DMS153 treated with DMSO at 0.1 percent for 48 hours (cell line): ENCODE measurements around the gene CPXM2.

Experiments used
- DNase-seq: peaks from one replicate; lab custom pipeline; 2025; ENCODE audit not compliant: unreplicated experiment; lab: John Stamatoyannopoulos, UW

CPXM2 gene

DNA sequence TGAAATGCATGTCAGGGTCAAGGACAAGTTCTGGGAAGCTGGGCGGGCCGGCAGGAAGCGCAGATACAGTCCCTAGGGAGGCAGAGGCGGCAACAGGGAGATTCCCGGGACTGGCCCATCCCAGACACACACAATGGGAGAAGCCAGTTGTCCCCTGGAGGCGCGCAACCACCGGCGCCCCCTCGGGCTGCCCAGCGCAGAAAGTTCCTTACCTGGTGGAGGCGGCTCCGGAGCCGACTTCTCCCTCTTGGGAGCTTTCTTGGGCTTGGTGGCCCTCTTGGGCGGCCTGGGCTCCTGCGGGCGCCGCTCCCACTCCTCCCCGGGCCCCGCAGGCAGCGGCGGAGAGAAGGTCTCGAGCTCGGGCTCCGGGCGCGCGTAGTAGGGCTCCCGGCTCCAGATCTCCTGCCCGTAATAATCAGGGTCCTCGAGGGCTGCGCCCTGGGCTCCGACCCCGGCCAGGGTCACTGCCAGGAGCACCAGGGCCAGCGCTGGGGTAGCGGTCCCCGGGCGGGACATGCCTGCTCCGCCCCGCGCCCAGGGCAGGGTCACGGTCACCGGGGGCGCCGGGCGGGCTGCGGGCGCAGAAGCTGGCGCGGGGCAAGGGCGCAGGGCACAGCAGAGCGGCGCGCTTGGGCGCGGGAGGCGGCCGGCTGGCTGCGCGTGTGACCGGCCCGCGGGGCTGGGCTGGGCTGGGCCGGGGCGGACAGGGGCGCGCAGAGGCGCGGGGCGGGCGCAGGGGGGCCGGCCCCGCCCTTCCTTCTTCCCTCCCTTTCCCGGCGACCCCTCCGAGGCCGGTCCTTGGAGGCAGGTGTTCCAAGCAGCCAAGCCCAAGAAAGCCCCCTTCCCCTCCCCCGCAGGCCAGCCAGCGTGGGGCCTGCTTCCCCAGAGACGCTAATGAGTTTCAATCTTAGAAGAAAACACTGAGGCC lies at the start of gene CPXM2:
Gene CPXM2 (minus strand): TSS at position 664 of the 928 bp plus-strand sequence. CDS start 148 bp downstream, at position 516.
- no peak for DNase-seq

DNA sequence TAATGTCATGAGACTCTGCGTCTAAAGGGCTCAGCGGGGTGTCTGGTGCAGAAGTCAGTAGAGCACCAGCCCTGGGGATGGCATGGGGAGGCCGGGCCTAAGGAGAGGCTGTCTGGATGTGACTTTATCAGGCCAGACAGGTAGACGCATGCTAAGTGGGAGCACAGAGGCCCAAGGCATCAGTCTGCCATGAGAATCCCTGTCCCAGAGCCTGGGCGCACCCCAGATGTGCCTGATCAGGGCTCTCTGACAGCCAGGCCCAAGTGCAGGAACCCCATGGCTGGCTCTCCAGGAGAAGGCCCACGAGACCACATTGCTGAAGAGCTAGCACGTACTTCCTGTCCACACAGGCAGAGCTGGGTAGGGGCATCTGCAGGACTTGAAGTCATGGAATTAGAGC lies 48.0 kb upstream of the CPXM2 start:
- DNase-seq, result no peak

DNA sequence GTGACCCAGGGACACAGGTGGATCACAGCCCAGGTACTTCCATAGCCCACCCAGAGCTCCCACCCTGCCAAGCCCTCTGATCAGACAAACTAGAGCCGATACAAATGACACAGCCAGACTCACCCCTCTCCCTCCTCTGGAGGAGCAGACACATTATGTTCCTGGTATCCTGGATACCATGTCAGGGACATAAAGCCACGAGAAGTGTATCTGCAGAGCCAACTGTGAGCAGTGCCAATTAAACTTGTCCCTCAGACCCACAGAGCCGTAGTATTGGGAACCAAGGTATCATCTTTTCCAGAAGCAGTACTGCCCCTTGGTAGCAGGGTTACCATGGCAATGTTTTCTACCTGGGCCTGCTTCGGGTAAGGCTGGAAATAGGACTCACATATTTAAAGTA lies 47.3 kb upstream of the CPXM2 start:
- DNase-seq, result no peak

DNA sequence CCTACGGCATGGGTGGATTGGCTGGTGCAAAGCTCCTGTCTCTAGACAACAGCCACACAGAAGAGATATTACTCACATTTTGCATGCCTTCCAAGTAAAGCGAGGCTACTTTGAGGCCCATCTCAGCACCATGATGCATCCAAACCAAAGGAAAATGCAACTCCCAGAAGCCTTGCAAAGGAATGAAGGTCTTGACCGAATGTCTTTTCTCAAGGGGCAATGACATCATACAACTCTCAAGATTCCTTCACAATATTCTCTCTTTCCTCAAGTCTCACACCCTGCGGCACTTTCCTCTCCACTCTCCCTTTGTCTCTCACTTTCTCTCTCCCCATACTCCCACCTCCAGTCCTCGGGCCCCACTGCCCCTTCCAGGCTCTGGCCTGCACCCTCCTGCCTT lies 44.8 kb upstream of the CPXM2 start:
- no peak for DNase-seq

DNA sequence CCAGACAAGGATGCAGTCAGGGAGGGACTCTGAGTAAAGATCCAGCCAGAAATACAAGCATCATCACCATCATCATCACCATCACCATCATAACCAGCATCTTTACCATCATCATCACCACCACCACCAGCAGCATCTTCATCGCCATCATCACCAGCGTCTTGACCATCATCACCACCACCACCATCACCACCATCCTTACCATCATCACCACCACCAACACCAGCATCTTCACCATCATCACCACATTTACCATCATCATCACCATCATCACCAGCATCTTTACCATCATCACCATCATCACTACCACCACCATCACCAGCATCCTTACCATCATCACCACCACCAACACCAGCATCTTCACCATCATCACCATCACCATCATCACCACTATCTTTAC lies 44.1 kb upstream of the CPXM2 start:
- DNase-seq, result no peak

DNA sequence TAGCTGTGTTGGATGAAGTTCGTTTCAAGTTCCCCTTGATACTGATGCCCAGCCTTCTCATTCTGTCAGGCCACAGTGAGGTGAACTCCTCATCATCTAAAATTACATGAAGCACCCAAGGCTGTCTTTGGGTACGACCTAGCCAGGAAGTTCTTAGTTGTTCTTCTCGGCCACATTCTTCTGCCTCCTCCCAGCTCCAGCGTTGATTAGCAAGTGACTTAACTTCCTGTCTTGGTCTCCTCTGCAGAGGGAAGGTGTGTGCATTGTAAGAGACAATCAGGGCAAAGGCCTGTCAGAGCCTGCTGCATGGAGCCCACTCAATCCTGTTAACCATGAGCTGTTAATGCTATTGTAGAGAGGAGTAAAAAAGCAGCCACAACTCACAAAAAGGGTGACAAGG lies 43.2 kb upstream of the CPXM2 start:
- no peak for DNase-seq

DNA sequence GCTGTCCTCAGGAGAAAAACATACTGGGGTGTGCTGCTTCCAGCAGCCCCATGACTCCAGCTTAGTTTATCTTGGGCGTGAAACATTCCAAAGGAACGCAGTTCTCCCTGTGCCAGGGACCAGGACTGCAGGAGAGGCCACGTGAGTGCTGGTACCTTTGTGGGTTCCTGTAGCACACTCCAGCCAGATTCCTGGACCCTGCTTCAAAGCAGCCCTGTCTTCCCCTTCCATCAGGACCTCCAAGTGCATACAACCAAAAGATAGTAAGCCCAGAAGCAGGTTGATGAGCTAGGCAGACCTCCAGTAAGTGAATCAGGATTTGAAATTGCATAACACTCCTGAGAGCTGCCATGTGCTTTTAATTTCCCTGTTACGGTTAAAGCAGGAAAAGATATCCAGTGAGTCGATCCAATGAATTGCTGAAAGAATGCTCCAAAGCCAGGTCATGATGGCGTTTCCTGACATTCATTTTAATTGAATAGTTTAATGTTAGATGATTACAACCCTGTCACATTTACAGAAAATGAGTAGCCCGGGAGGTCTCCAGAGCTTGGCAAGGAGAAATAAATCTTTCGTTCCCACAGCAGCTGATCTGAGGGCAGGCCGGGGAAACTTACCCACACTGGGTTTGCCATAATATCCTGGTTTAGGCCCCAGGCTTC lies 38.9 kb upstream of the CPXM2 start:
- no peak for DNase-seq

DNA sequence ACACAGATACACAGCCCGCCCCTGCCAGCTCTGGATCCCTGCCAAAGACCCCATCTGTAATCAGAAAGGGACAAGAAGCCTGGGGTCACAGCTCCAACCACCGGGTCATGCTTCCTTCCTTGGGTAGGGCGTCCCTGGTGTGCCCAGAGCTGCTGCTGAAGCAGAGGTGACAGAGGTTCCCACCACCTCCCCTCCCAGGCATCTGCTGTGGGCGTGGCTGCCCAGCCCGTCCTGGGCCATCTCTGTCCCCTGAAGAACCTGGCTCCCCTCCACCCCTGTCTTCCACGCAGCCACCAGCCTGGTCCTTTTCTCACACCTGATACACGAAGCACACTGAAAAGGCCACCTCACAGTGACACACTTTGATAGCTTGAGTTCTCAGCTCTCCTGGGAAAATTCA lies 38.2 kb upstream of the CPXM2 start:
- no peak for DNase-seq

DNA sequence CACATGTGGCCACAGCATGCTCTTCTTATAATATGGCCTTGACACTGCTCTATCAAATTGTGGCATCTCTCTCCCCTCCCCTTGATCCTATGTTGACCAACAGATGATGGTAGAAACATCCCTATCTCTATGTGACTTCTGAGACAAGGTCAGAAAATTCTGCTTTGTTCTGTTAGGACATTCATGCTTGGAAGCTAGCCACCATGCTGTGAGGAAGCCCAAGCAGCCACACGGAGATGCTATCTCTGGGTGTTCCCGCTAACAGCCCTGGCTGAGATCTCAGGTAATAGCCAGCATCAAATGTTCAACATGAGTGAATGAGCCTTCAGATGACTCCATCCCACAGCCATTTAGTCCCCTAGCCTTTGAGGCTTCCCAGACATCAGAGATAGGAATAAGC lies 36.8 kb upstream of the CPXM2 start:
- no peak for DNase-seq

DNA sequence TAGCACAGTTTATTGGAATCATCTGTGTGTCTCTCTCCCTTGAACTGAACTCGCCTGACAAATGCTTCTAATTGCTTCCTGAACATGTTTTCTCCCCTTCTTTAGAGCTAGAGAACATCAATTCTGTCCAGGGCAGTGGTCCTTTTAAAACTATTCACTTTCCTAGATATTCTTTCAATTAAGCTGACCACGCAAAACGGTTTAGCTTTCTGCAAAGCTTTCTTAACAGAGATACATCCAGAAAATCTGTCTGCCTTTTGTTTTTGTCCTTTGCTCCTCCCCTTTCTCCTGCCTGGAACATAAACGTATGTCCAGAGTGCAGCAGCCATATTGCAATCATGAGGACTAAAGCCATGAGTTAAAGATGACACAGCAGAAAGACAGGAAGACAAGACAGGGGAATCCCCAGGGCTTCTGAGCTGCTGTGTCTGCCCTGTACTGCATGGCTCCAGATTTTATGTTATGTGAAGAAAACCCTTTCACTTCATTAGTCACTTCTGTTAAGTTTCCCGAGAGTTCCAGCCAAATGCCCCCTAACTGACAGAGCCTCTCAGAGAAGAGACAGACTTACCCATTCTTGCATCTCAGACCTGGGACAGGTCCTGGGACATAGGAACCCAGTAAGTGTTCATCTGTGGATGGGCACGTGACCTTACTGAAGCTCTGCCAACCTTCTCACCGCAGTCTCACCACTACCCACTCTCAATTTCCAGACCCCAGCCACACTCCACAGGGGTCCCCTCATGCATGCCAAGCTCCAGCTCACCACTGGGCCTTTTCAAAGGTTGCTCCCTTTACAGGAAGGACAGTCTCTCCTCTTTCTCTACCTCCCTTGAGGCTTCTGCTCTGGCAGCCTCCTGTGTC lies 35.0 kb upstream of the CPXM2 start:
- DNase-seq, result no peak

DNA sequence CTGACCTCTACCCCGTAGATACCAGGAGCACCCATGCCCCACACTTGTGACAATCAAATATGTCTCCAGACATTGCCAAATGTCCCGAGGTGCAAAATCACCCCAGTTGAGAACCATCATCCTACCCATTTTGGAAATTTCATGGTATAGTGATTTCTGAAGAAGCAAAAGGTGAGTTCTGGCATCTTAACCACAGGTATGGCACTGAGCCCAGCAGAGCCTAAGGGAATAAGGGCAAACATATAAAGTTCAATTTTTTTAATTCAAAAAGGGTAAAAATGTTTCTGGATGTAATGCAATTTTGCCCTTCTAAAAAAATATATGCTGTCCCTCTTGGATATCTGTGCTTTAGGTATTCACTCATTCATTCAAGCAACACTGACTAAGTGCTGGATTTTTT lies 30.5 kb upstream of the CPXM2 start:
- no peak for DNase-seq

DNA sequence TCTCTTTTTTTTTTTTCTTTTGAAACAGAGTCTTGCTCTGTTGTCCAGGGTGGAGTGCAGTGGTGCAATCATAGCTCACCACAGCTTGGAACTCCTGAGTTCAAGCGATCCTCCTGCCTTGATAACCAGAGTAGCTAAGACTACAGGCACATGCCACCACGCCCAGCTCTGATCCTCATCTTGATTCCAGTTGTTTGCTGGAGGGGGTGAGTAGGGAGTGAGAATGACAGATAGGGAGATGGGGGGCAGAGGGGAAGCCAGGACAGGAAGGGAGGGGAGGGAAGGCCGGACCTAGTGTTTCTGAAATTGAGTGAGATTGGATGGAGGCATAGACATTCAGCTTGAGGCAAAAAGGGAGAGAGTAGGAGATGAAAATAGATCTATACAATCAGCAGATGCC lies 25.2 kb upstream of the CPXM2 start:
- no peak for DNase-seq

DNA sequence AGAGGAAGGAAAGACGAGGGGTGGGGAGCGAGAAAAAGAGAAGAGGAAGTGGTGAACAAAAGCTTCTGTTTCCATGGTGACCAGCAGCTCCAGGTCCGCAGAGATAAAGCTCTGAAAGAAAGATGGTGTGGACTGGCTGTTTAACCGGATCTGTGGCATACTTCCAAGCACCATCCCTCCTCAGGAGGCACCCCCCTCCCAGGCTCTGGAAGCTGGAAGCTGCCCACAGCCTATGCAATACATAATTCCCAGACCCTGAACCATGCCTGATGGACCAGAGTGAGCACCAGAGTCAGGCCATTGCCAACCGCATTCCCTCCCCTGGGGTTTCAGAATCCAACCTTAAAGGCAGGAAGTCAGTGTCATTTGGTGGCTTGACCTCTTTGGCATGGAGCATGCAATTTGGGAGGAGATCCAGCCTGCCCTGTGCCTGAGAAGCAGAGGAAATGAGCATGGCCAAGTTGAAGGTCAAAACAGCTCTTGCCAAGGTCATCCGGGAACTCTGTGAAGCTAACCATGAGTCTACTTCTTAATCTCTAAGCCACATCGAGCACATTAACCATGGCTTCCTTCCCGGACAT lies 22.2 kb upstream of the CPXM2 start:
- no peak for DNase-seq

DNA sequence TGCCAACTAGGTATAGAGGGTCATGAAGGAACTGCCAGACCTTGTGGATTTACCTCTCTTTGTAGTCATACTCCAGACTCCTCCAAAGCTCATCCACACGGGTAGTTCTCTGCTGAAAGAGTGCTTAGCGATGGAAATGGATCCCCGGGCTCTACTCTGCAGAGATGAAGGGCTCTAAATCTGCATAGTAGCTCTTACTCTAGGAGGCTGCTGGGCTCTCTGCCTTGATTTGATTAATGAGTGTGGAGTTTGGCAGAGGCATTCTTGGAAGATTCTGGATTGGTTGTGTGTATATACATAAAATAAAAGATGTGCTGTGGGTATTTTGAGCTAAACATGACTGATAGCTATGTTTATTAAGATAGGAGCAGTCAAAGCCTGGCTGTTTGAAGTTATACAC lies 21.3 kb upstream of the CPXM2 start:
- no peak for DNase-seq

DNA sequence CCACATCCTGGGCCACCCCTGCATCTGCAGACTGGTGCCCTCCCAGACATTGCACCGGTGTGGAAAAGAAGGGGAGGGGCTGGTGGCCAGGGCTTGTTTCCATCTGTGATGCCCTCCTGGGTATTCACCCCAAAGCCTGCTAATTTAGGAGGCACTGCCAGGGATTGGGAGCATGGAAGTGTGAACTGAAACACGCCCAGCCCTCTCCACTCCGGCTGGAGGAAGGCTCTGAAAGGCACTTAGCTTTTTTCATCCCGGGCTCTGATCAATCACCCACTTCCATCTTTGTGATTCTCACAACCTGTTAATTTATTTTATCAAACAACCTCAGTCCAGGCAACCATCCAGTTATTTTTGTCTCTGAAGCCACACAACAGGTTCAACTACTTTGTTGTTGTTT lies 20.9 kb upstream of the CPXM2 start:
- no peak for DNase-seq

DNA sequence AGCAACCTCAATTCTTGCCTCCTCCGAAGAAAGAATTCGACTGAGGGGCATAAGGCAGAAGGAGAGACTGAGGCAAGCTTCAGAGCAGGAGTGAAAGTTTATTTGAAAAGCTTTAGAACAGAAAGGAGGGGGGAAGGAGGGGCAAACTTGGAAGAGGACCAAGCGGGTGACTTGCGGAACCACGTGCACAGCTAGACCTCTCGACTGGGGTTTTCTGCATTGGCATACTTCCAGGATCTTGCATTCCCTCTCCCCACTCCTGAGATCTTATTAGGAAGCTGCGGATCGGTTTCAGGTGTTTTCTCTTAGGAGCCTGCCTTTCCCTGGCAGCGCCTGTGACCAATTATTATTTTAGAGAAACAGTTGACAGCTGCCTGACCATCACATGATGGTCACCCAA lies 20.3 kb upstream of the CPXM2 start:
- DNase-seq, result no peak

DNA sequence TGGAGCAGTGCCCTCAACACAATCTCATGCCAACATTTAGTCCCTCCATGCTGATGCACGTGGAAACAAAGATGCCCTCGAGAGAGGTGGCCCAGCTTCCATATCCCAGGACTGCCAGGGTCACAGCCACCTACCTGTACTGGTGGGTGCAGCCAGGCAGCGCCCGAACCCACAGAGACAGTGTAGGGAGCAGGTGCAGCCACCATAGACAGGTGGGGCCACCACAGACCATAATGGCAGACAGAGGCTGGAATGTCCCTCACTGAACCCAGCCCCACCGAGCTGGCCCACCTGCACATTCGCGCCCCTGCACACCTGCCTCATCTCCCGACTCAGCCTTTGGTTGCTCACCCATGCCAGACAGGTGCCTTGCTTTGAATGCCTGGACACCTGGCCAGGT lies 18.3 kb upstream of the CPXM2 start:
- no peak for DNase-seq

DNA sequence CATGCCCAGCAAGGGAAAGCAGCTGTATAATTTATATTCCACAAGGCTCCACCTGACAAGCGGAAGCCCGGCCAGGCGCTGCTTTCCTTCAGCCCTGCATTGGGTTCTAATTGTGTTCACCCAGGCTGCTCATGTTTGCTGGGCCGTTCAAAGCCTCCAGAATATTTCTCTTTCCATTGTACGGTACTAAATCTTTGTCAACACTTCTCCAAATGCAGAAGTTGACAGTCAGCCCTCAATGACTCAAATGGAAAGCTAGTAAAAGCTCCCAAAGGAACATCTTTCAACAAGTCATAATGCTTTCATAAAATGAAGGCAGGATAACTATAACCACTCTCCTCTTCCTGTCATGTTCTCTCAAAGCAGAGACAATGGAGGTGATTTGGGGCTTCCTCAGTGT lies 17.8 kb upstream of the CPXM2 start:
- no peak for DNase-seq

DNA sequence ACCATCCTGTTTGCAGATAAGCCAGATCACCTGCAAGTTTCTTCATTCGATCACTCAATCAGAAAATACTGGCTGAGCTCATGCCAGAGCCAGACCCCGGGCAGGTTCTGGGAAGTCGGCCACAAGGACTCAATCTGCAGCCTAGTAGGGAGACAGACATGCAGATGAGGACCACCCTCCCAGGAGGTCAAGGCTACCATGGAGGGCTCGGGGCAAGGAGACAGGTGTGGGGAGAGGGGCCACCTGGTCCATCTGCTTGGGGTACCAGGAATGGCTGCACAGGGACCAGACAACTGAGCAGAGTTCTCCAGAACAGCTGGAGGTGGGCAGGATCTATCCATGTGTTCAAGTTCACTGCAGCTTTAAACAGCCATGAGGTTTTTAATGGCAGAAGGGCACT lies 16.8 kb upstream of the CPXM2 start:
- no peak for DNase-seq

DNA sequence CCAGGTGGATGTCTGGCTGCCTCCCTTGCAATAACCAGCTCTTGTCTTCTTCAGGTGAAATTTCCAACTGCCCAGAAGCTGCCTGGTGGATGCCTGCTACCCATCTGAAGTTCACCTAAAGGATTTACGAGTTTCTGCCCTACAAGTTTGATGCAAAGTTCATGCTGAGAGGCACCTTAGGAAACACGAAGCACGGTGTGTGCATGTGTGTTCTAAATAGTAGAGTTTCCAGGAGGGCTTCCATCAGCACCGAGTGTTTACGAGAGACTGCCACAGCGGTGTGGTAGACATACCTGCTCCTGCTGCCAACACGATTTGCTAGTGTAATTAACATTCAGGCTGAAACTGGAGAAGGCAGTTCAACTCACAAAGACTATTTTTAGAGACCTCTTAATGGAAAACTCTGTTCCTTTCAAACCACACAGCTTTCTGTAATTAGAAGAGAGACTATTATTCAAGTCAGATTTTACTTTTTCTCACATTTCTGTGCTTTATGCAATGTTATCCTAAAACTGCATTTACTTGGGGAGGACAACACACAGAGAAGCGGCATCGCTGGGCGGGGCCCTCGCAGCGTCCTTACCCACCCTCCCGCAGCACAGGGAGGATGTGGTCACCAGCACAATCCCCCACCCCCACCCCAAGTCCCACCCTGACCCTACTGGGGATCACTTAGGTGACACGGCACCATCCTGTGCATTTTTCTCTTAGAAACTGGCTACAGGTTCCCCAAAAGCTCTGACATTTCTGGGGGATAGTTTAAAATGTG lies 15.5 kb upstream of the CPXM2 start:
- no peak for DNase-seq

DNA sequence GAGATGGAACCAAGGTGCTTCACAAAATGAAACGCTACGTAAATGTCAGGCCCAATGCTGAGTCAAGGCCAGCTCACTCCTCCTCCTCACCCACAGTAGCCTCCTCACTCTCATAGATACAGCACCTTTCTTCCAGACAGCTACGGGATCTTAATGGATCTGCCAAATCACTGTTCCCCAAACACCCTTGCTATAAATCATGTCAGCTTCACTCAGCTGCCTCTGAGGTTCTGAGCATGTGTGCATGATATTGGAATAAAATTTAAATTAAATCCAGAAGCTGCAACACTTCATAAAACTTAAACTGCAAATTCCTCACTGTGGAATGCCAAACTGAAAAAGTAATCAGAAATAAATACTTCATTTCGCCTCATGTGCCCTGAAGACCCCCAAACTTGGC lies 14.7 kb upstream of the CPXM2 start:
- DNase-seq, result no peak
